ENCODE results near the gene RACGAP1.

DNA sequence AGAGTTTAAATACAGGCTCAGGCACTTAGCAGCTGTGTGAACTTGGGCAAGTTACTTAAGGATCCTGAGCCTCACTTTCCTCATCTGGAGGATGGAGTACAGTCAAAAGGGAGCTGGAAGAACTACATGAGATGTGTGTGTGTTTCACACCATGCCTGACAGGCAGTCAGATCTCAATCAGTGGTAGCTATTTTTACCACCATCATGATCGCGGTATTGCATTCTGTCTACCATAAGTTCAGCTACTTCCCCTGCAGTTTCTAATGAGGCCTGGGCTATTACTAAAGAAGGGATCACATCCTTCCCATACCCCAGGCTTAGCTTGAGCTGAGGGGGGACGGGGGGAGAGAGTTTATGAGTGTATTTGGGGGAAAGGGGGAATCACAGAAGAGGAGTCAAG, 45.5 kb downstream of the RACGAP1 start:
- no peak for TF ChIP-seq POLR2A (IDR thresholded peaks at IDR 0.05; ENCODE audit: low read length)
- no peak for TF ChIP-seq GATA1 (IDR thresholded peaks at IDR 0.05; ENCODE audit: low read depth, low read length)
